ENCODE data around the gene MSRB1.
"Not testable (repeated sequence)": the region's sequence is repeated elsewhere in the genome, so short reads cannot be mapped to it uniquely, and the experiment has no call there.

Gene MSRB1

GRCh38 chr16:1960665-1961630 lies 17.9 kb upstream of the MSRB1 start:
- DNase-seq, result peak; percentile 60 to 73

- peak; percentile 44 to 91 for DNase-seq
Measured at GRCh38 chr16:1959269-1960039, 16.5 kb upstream of the MSRB1 start, which contains the start of gene NDUFB10. TSS of gene NDUFB10 (plus strand) at chr16:1959538. CDS start at chr16:1959625, 87 bp downstream.

- no peak for DNase-seq
Measured at GRCh38 chr16:1958715-1959268, 15.8 kb upstream of the MSRB1 start.

GRCh38 chr16:1958143-1958491 lies 15.1 kb upstream of the MSRB1 start:
- DNase-seq, result not testable (repeated sequence)

GRCh38 chr16:1957434-1958142 lies 14.6 kb upstream of the MSRB1 start:
- DNase-seq, result not testable (repeated sequence)

GRCh38 chr16:1953734-1954133 lies 10.7 kb upstream of the MSRB1 start:
- no peak for DNase-seq

- no peak for DNase-seq
Measured at GRCh38 chr16:1950559-1950958, 7.6 kb upstream of the MSRB1 start.

GRCh38 chr16:1950047-1950446 lies 7.0 kb upstream of the MSRB1 start:
- no peak for DNase-seq

GRCh38 chr16:1949507-1949906 lies 6.5 kb upstream of the MSRB1 start:
- no peak for DNase-seq

- DNase-seq, result no peak
Measured at GRCh38 chr16:1947369-1947670, 4.3 kb upstream of the MSRB1 start.

- DNase-seq, result no peak
Measured at GRCh38 chr16:1946495-1947368, 3.7 kb upstream of the MSRB1 start.

- DNase-seq, result no peak
Measured at GRCh38 chr16:1945559-1946391, 2.8 kb upstream of the MSRB1 start.

- DNase-seq, result no peak
Measured at GRCh38 chr16:1944612-1945199, 1.7 kb upstream of the MSRB1 start.

GRCh38 chr16:1942047-1942809 lies 771 bp downstream of the MSRB1 start:
- DNase-seq, result no peak

- no peak for DNase-seq
Measured at GRCh38 chr16:1941162-1942046, 1.6 kb downstream of the MSRB1 start.

GRCh38 chr16:1940273-1941161 lies 2.5 kb downstream of the MSRB1 start:
- DNase-seq, result no peak

- DNase-seq, result not testable (repeated sequence)
Measured at GRCh38 chr16:1939833-1940232, 3.2 kb downstream of the MSRB1 start.

- DNase-seq, result no peak
Measured at GRCh38 chr16:1938910-1939309, 4.1 kb downstream of the MSRB1 start.
